Measurements from ENCODE around the gene PSD2.

DNA sequence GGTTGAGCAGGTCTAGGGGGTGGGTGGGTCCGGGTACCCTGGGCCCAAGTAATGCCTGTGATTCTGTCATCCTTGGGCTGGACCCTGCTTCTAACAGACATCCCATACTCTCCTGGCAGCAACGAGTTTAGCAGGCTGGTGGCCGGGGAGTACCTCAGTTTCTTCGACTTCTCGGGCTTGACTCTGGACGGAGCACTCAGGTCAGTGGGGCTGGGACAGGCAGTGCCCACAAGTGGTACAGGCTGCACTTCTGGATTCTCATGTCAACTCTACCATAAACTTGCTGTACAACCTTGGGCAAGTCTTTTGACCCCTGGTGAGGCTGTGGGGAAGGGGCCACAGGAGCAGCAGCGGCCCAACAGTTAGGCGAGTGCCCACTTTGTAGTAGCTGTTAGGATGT lies 21.8 kb downstream of the PSD2 start:
- TF ChIP-seq, protein P1, sequence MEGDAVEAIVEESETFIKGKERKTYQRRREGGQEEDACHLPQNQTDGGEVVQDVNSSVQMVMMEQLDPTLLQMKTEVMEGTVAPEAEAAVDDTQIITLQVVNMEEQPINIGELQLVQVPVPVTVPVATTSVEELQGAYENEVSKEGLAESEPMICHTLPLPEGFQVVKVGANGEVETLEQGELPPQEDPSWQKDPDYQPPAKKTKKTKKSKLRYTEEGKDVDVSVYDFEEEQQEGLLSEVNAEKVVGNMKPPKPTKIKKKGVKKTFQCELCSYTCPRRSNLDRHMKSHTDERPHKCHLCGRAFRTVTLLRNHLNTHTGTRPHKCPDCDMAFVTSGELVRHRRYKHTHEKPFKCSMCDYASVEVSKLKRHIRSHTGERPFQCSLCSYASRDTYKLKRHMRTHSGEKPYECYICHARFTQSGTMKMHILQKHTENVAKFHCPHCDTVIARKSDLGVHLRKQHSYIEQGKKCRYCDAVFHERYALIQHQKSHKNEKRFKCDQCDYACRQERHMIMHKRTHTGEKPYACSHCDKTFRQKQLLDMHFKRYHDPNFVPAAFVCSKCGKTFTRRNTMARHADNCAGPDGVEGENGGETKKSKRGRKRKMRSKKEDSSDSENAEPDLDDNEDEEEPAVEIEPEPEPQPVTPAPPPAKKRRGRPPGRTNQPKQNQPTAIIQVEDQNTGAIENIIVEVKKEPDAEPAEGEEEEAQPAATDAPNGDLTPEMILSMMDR (conservative IDR thresholded peaks at IDR 0.05; ENCODE audit: low read depth in 2 of 2), result no peak
- no peak for TF ChIP-seq EZH2 (IDR thresholded peaks at IDR 0.05; ENCODE audit: low read depth, unreplicated experiment)
- TF ChIP-seq, protein P2, sequence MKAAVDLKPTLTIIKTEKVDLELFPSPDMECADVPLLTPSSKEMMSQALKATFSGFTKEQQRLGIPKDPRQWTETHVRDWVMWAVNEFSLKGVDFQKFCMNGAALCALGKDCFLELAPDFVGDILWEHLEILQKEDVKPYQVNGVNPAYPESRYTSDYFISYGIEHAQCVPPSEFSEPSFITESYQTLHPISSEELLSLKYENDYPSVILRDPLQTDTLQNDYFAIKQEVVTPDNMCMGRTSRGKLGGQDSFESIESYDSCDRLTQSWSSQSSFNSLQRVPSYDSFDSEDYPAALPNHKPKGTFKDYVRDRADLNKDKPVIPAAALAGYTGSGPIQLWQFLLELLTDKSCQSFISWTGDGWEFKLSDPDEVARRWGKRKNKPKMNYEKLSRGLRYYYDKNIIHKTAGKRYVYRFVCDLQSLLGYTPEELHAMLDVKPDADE (IDR thresholded peaks at IDR 0.05), result no peak
- no peak for TF ChIP-seq JUNB (IDR thresholded peaks at IDR 0.05; ENCODE audit: unreplicated experiment)
- no peak for TF ChIP-seq POLR2AphosphoS5 (IDR thresholded peaks at IDR 0.05; ENCODE audit: low read depth)
- no peak for TF ChIP-seq EZH2phosphoT487 (IDR thresholded peaks at IDR 0.05; ENCODE audit: unreplicated experiment)
- no peak for TF ChIP-seq STAT1 (IDR thresholded peaks at IDR 0.05; ENCODE audit: unreplicated experiment)
- TF ChIP-seq CREB1 (CRISPR knock-in tag; IDR thresholded peaks at IDR 0.05; ENCODE audit: low read depth), result no peak
- TF ChIP-seq, protein P3, sequence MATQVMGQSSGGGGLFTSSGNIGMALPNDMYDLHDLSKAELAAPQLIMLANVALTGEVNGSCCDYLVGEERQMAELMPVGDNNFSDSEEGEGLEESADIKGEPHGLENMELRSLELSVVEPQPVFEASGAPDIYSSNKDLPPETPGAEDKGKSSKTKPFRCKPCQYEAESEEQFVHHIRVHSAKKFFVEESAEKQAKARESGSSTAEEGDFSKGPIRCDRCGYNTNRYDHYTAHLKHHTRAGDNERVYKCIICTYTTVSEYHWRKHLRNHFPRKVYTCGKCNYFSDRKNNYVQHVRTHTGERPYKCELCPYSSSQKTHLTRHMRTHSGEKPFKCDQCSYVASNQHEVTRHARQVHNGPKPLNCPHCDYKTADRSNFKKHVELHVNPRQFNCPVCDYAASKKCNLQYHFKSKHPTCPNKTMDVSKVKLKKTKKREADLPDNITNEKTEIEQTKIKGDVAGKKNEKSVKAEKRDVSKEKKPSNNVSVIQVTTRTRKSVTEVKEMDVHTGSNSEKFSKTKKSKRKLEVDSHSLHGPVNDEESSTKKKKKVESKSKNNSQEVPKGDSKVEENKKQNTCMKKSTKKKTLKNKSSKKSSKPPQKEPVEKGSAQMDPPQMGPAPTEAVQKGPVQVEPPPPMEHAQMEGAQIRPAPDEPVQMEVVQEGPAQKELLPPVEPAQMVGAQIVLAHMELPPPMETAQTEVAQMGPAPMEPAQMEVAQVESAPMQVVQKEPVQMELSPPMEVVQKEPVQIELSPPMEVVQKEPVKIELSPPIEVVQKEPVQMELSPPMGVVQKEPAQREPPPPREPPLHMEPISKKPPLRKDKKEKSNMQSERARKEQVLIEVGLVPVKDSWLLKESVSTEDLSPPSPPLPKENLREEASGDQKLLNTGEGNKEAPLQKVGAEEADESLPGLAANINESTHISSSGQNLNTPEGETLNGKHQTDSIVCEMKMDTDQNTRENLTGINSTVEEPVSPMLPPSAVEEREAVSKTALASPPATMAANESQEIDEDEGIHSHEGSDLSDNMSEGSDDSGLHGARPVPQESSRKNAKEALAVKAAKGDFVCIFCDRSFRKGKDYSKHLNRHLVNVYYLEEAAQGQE (IDR thresholded peaks at IDR 0.05; ENCODE audit: unreplicated experiment), result no peak
- TF ChIP-seq ZNF114 (CRISPR knock-in tag; IDR thresholded peaks at IDR 0.05), result no peak
- no peak for TF ChIP-seq ZNF331 (CRISPR knock-in tag; IDR thresholded peaks at IDR 0.05; ENCODE audit: low read depth)
- no peak for TF ChIP-seq NANOG (IDR thresholded peaks at IDR 0.05; ENCODE audit: borderline replicate concordance)
- TF ChIP-seq, protein P4, sequence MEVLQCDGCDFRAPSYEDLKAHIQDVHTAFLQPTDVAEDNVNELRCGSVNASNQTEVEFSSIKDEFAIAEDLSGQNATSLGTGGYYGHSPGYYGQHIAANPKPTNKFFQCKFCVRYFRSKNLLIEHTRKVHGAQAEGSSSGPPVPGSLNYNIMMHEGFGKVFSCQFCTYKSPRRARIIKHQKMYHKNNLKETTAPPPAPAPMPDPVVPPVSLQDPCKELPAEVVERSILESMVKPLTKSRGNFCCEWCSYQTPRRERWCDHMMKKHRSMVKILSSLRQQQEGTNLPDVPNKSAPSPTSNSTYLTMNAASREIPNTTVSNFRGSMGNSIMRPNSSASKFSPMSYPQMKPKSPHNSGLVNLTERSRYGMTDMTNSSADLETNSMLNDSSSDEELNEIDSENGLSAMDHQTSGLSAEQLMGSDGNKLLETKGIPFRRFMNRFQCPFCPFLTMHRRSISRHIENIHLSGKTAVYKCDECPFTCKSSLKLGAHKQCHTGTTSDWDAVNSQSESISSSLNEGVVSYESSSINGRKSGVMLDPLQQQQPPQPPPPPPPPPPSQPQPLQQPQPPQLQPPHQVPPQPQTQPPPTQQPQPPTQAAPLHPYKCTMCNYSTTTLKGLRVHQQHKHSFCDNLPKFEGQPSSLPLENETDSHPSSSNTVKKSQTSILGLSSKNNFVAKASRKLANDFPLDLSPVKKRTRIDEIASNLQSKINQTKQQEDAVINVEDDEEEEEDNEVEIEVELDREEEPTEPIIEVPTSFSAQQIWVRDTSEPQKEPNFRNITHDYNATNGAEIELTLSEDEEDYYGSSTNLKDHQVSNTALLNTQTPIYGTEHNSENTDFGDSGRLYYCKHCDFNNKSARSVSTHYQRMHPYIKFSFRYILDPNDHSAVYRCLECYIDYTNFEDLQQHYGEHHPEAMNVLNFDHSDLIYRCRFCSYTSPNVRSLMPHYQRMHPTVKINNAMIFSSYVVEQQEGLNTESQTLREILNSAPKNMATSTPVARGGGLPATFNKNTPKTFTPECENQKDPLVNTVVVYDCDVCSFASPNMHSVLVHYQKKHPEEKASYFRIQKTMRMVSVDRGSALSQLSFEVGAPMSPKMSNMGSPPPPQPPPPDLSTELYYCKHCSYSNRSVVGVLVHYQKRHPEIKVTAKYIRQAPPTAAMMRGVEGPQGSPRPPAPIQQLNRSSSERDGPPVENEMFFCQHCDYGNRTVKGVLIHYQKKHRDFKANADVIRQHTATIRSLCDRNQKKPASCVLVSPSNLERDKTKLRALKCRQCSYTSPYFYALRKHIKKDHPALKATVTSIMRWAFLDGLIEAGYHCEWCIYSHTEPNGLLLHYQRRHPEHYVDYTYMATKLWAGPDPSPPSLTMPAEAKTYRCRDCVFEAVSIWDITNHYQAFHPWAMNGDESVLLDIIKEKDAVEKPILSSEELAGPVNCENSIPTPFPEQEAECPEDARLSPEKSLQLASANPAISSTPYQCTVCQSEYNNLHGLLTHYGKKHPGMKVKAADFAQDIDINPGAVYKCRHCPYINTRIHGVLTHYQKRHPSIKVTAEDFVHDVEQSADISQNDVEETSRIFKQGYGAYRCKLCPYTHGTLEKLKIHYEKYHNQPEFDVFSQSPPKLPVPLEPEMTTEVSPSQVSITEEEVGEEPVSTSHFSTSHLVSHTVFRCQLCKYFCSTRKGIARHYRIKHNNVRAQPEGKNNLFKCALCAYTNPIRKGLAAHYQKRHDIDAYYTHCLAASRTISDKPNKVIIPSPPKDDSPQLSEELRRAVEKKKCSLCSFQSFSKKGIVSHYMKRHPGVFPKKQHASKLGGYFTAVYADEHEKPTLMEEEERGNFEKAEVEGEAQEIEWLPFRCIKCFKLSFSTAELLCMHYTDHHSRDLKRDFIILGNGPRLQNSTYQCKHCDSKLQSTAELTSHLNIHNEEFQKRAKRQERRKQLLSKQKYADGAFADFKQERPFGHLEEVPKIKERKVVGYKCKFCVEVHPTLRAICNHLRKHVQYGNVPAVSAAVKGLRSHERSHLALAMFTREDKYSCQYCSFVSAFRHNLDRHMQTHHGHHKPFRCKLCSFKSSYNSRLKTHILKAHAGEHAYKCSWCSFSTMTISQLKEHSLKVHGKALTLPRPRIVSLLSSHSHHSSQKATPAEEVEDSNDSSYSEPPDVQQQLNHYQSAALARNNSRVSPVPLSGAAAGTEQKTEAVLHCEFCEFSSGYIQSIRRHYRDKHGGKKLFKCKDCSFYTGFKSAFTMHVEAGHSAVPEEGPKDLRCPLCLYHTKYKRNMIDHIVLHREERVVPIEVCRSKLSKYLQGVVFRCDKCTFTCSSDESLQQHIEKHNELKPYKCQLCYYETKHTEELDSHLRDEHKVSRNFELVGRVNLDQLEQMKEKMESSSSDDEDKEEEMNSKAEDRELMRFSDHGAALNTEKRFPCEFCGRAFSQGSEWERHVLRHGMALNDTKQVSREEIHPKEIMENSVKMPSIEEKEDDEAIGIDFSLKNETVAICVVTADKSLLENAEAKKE (CRISPR knock-in tag; IDR thresholded peaks at IDR 0.05), result no peak
